A673 (cell line): ENCODE data around the gene FOXN3.

Source experiments
- EZH2 ChIP-seq: fragments of 200-600 bp; sonication (generic); IDR thresholded peaks from 2 replicates; pipeline ENCODE4 v1.6.1; 2017; ENCODE audit warnings: borderline replicate concordance, low read depth, mild to moderate bottlenecking, mixed read lengths, antibody characterized with exemption, low read length; ENCODE audit not compliant: poor library complexity, severe bottlenecking
- TF ChIP-seq, protein P1 (sequence below): fragments of 300-800, 200-600 bp; sonication (generic); conservative IDR thresholded peaks from 2 replicates; pipeline ENCODE4 v1.5.1; 2017; ENCODE audit warnings: low read depth, mild to moderate bottlenecking, antibody characterized with exemption, low read length, moderate library complexity, mixed read lengths

DNA sequence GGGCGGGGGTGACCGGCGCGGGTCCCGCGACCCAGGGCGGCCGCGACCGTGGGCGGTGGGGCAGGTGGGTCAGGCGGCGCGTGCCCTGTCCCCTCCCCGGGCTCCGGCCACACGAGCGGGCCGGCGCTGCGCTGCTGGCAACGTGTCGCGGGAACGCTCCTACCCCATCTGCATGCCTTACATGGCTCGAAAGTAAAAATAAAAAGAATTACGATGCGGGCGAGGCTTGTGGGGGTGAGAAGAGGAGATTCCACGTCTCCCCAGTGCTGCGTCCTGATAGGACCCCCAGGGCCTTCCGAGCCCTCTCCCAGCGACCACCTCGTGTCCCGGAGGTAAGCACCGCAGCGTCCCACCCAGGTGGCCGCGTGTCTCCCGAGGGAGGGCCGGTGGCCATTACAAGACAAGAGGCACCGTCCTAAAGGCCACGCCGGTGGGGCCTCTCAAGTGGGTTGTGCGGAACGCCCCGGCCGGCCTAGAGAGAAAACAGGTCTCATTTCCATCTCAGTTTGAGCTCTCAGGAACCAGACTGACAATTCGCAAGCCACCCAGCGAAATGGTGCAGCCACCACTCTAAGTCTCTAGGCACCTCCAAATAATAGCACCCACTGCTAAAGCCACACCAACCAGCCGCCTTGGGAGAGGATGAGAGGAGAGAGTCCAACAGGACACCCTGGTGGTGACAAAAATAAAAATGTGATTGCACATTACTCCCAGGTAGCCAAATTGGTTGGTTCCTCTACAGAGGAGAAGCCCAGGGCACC, 612 bp upstream of the FOXN3 start:
- TF ChIP-seq, protein P1, sequence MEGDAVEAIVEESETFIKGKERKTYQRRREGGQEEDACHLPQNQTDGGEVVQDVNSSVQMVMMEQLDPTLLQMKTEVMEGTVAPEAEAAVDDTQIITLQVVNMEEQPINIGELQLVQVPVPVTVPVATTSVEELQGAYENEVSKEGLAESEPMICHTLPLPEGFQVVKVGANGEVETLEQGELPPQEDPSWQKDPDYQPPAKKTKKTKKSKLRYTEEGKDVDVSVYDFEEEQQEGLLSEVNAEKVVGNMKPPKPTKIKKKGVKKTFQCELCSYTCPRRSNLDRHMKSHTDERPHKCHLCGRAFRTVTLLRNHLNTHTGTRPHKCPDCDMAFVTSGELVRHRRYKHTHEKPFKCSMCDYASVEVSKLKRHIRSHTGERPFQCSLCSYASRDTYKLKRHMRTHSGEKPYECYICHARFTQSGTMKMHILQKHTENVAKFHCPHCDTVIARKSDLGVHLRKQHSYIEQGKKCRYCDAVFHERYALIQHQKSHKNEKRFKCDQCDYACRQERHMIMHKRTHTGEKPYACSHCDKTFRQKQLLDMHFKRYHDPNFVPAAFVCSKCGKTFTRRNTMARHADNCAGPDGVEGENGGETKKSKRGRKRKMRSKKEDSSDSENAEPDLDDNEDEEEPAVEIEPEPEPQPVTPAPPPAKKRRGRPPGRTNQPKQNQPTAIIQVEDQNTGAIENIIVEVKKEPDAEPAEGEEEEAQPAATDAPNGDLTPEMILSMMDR, result peak; percentile 55
- no peak for TF ChIP-seq EZH2
